Esophagus mucosa (tissue), 1 donor: ENCODE results near the gene FITM2. TPM values are rescaled to one million over a fixed set of nuclear protein-coding genes. Genes with fewer than 3 reads are reported as not detected.

Experiments used
- ATAC-seq: fragments of 200-7000 bp; cut with Tn5 transposase; one replicate; pipeline ENCODE4 v1.9.1; 2020
- total RNA-seq: library from RNA; stranded (reverse); gene quantifications from one replicate; pipeline ENCODE4 v1.2.4, GENCODE V29; 2023
- donor health status: DM: yes; HTN: yes; CAD: no.

Gene FITM2
- total RNA-seq, 1 donor from 2014 or later, result 3.8 TPM

DNA sequence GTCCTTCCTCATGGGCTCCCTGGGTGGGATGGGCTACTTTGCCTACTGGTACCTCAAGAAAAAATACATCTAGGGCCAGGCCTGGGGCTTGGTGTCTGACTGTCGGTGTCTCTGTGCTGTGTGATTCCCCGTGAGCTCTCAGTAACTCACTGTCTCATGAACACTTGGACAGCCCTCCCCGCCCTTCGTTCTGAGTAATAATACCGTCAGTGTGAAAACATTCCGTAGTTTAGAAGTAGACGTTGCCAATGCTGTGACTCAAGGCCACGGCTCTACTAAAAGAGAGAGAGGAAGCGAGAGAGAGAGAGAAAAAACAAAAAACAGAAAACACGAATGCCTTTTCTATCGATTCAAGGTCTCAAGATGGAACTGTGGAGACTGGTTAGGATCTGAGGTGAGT lies 31.8 kb downstream of the FITM2 start:
- ATAC-seq, result peak; percentile 88

DNA sequence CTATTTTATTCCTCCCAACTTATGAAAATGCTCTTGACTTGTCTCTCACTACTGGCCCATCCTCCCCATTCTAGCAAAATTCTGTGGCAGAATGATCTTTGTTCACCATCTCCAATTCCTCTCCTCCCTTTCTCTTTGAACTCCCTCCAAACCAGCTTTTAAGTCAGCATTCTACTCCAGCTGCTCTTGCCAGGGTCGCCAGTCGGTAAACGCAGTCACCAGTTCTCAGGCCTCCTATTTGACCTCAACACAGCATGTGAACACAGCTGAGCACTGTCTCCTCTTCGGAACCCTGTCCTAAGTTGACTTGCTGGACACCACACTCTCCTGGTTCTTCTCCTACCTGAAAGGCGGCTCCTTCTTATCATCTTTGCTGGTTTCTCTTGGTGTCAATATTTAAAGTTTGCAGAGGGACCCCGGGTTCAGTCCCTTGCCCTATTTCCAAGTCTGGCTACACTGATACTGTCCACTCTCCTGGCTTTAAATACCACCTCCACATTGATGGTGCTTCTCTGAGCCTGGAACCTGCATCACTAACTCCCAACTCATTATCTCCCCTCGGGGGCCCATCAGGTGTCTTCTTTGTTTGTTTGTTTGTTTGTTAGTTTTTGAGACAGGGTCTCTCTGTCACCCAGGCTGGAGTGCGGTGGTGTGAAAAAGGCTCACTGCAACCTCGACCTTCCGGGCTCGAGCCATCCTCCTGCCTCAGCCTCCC lies 36.5 kb downstream of the FITM2 start:
- ATAC-seq, result no peak

GRCh38 chr20:44273231-44274215 lies 37.5 kb downstream of the FITM2 start:
- no peak for ATAC-seq

GRCh38 chr20:44271915-44272663 lies 38.9 kb downstream of the FITM2 start:
- no peak for ATAC-seq

- no peak for ATAC-seq
These were observed 42.2 kb downstream of the FITM2 start for GRCh38 chr20:44268802-44269201.

GRCh38 chr20:44264287-44264686 lies 46.7 kb downstream of the FITM2 start:
- ATAC-seq, result no peak

- no peak for ATAC-seq
These were observed 52.6 kb downstream of the FITM2 start for GRCh38 chr20:44258226-44258890.

DNA sequence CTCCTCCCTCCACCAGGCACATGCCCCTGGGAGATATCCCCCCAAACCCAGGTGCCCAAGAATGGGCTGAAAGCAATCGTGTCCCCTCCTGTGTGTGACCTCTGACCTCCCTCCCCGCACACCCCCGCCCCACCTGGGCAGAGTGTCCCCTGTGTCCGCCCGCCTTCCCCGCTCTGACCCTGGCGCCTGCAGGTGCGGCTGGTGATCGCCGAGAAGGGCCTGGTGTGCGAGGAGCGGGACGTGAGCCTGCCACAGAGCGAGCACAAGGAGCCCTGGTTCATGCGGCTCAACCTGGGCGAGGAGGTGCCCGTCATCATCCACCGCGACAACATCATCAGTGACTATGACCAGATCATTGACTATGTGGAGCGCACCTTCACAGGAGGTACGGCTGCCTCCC lies 54.0 kb downstream of the FITM2 start:
- no peak for ATAC-seq

- no peak for ATAC-seq
These were observed 55.1 kb downstream of the FITM2 start for GRCh38 chr20:44255942-44256341.

GRCh38 chr20:44254073-44254472 lies 56.9 kb downstream of the FITM2 start:
- ATAC-seq, result no peak

DNA sequence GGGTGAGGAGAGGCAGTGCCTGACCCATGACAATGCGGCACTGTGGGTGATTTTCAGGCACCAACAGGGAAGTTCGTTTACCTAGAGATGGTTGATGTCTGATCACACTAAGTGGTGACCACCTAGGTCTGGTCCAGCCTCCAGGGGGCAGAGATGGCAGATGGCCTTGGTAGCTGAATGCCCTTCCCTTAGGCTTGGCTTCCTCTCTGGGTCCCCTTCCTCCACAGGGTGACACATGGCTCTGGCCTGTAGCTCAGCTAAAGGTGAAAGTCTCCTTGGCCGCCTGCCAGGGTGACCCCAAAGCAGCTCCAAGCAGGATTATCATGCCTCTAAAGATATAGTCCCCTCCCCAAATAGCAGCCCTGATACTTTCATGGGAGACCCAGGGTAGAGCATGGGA lies 57.5 kb downstream of the FITM2 start:
- ATAC-seq, result no peak

Other genes starting within 250 kb of the FITM2 start
- 1.0 TPM for gene JPH2, start 124.0 kb downstream of the FITM2 start, total RNA-seq
- 20.6 TPM for gene OSER1, start 100.4 kb downstream of the FITM2 start, total RNA-seq
- gene GDAP1L1, start 63.9 kb downstream of the FITM2 start, total RNA-seq, result not detected
- gene R3HDML, start 25.8 kb upstream of the FITM2 start, total RNA-seq, result not detected
- gene HNF4A, start 44.5 kb upstream of the FITM2 start, total RNA-seq, result not detected
- 19.4 TPM for gene TTPAL, start 164.7 kb upstream of the FITM2 start, total RNA-seq
- 64.9 TPM for gene SERINC3, start 210.9 kb upstream of the FITM2 start, total RNA-seq